ENCODE results near the gene ITPA.

DNA sequence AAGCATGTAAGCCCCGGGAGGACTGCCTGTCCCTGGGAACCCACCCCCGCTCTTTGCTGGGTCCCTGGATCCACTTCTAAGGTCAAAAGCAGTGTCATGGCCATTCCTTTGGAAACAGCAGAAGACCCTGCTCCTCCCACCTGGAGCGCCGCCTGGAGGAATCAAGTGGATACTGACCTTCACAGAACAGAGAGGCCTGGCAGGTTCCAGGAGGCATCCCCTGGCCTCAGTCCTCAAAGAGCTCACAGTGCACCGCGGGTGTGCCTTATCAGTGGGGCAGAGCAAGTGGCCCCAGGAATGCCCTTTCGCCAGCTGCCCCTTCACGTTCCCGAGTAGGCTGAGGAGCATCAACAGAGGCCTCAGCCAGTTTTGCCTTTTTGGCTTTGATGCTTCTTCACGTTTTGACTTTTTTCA, 40.8 kb downstream of the ITPA start:
- TF ChIP-seq YY1 (IDR thresholded peaks at IDR 0.05; ENCODE audit: insufficient read depth, insufficient read length), result no peak
- no peak for TF ChIP-seq SUZ12 (IDR thresholded peaks at IDR 0.05; ENCODE audit: extremely low read depth, insufficient read depth, insufficient read length)
